H1 (cell line): ENCODE data around the gene MRRF. TPM values are rescaled to one million over a fixed set of nuclear protein-coding genes. Genes with fewer than 3 reads are reported as not detected.

Experiments used
- CTCF ChIA-PET: fragments of 300-600 bp; sonication (Branson Sonifier 250); formaldehyde crosslinking; loops from one replicate; lab custom pipeline; 2021; ENCODE audit not compliant: partially characterized antibody; lab: Charles Lee
- POLR2A ChIA-PET: fragments of 300-600 bp; sonication (Branson Sonifier 250); formaldehyde crosslinking; loops from one replicate; lab custom pipeline; 2021; ENCODE audit warnings: inconsistent platforms; ENCODE audit not compliant: partially characterized antibody; lab: Charles Lee
- DNase-seq, 2 experiments: peaks; one replicate each; pipeline versions ENCODE4 v3.0.0 to v3.0.0-alpha.2; 2010 to 2022; ENCODE audit warnings: low spot score in 2 of 2, low read depth in 1 of 2, mixed read lengths in 1 of 2
- FAIRE-seq: peaks from 2 replicates; lab custom pipeline; 2011; peaks lifted over from hg19 to GRCh38; lab: Jason Lieb, UNC
- H2AFZ ChIP-seq: 2 replicates; pipeline ENCODE4 v1.8.1; 2012; ENCODE audit warnings: low read length, inconsistent platforms
- H2AK5ac ChIP-seq: 2 replicates; pipeline ENCODE4 v1.6.1; 2013; ENCODE audit warnings: low read depth, low read length
- H2BK120ac ChIP-seq: replicated peaks from 2 replicates; pipeline ENCODE3; 2013; ENCODE audit warnings: low read depth, low read length, inconsistent platforms
- H2BK12ac ChIP-seq: 2 replicates; pipeline ENCODE4 v1.6.1; 2013; ENCODE audit warnings: low read depth, low read length
- H2BK15ac ChIP-seq: 2 replicates; pipeline ENCODE4 v1.6.1; 2013; ENCODE audit warnings: low read length
- H2BK20ac ChIP-seq: 2 replicates; pipeline ENCODE4 v1.6.1; 2013; ENCODE audit warnings: low read length
- H2BK5ac ChIP-seq: 2 replicates; pipeline ENCODE4 v1.6.1; 2013; ENCODE audit warnings: low read depth, low read length
- H3K14ac ChIP-seq: 2 replicates; pipeline ENCODE4 v1.6.1; 2013; ENCODE audit warnings: inconsistent platforms; ENCODE audit not compliant: insufficient read length
- H3K18ac ChIP-seq: 2 replicates; pipeline ENCODE4 v1.6.1; 2013; ENCODE audit warnings: low read length; ENCODE audit errors: extremely low read depth
- H3K23ac ChIP-seq: 2 replicates; pipeline ENCODE4 v1.6.1; 2013; ENCODE audit warnings: inconsistent platforms; ENCODE audit not compliant: insufficient read length
- H3K23me2 ChIP-seq: 2 replicates; pipeline ENCODE4 v1.6.1; 2013; ENCODE audit warnings: low read depth, low read length
- H3K27ac ChIP-seq: 2 replicates; pipeline ENCODE4 v1.6.1; 2011; ENCODE audit warnings: low read depth, low read length, inconsistent platforms
- H3K27me3 ChIP-seq, 4 experiments: replicated peaks in 1 of 4; 1 replicate in 1 of 4; 2 replicates in 3 of 4; pipeline versions ENCODE4 v1.6.1 to v1.8.1; 2011 to 2013; ENCODE audit warnings: low read length in 3 of 4, mild to moderate bottlenecking in 3 of 4, inconsistent platforms in 2 of 4, mixed read lengths in 2 of 4, moderate library complexity in 1 of 4; ENCODE audit not compliant: control insufficient read depth in 3 of 4, insufficient read depth in 3 of 4; ENCODE audit errors: extremely low read depth in 1 of 4
- H3K36me3 ChIP-seq, 4 experiments: 2 replicates each; pipeline versions ENCODE4 v1.6.1 to v1.8.1; 2011 to 2013; ENCODE audit warnings: mild to moderate bottlenecking in 4 of 4, low read length in 3 of 4, moderate library complexity in 2 of 4, control low read depth in 1 of 4, inconsistent platforms in 1 of 4; ENCODE audit not compliant: insufficient read depth in 4 of 4, control insufficient read depth in 2 of 4
- H3K4ac ChIP-seq: replicated peaks from 2 replicates; pipeline ENCODE3; 2013; ENCODE audit warnings: low read length, low read depth, mixed read lengths, inconsistent platforms; ENCODE audit not compliant: insufficient read length
- H3K4me1 ChIP-seq, 4 experiments: replicated peaks in 1 of 4; 1 replicate in 1 of 4; 2 replicates in 3 of 4; pipeline versions ENCODE4 v1.6.1 to v1.8.1; 2011 to 2013; ENCODE audit warnings: low read length in 3 of 4, inconsistent platforms in 2 of 4, mixed read lengths in 1 of 4; ENCODE audit not compliant: insufficient read depth in 4 of 4, control insufficient read depth in 3 of 4
- H3K4me2 ChIP-seq, 2 experiments: 2 replicates each; pipeline versions ENCODE4 v1.6.1 to v1.8.1; 2011 to 2013; ENCODE audit warnings: low read depth in 2 of 2, low read length in 2 of 2, control low read depth in 1 of 2, inconsistent platforms in 1 of 2, mild to moderate bottlenecking in 1 of 2; ENCODE audit not compliant: insufficient read depth in 1 of 2
- H3K4me3 ChIP-seq, 4 experiments: fragments of 200-600, 300-600 bp in 1 of 4; sonication (generic), shearing (Covaris generic), sonication (Bioruptor Twin) in 1 of 4; 2 replicates each; pipeline versions ENCODE4 v1.5.1 to v1.8.1; 2011 to 2016; ENCODE audit warnings: low read length in 4 of 4, low read depth in 3 of 4, control low read depth in 2 of 4, inconsistent platforms in 2 of 4, mild to moderate bottlenecking in 2 of 4, mixed read lengths in 1 of 4, moderate library complexity in 1 of 4; ENCODE audit not compliant: insufficient read depth in 2 of 4; ENCODE audit errors: extremely low read depth in 1 of 4
- H3K56ac ChIP-seq: replicated peaks from 2 replicates; pipeline ENCODE3; 2013; ENCODE audit warnings: low read depth, mild to moderate bottlenecking, mixed read lengths, low read length, inconsistent platforms; ENCODE audit not compliant: insufficient read length
- H3K79me1 ChIP-seq: 2 replicates; pipeline ENCODE4 v1.6.1; 2013; ENCODE audit warnings: low read depth, low read length, control low read depth
- H3K79me2 ChIP-seq, 2 experiments: 2 replicates each; pipeline versions ENCODE4 v1.6.1 to v1.8.1; 2012 to 2013; ENCODE audit warnings: low read length in 2 of 2, mild to moderate bottlenecking in 2 of 2, inconsistent platforms in 1 of 2; ENCODE audit not compliant: insufficient read depth in 2 of 2, control insufficient read depth in 1 of 2
- H3K9ac ChIP-seq, 4 experiments: replicated peaks in 1 of 4; 1 replicate in 1 of 4; 2 replicates in 3 of 4; pipeline versions ENCODE4 v1.6.1 to v1.8.1; 2011 to 2013; ENCODE audit warnings: low read depth in 3 of 4, low read length in 3 of 4, control low read depth in 2 of 4, mild to moderate bottlenecking in 2 of 4, moderate library complexity in 2 of 4, inconsistent platforms in 1 of 4; ENCODE audit errors: extremely low read depth in 1 of 4
- H3K9me3 ChIP-seq, 2 experiments: 2 replicates each; pipeline versions ENCODE4 v1.6.1 to v1.8.1; 2012 to 2013; ENCODE audit warnings: mild to moderate bottlenecking in 2 of 2, moderate library complexity in 2 of 2, control low read depth in 1 of 2, inconsistent platforms in 1 of 2, low read depth in 1 of 2, low read length in 1 of 2, mixed read lengths in 1 of 2; ENCODE audit not compliant: insufficient read depth in 2 of 2
- H4K20me1 ChIP-seq, 2 experiments: replicated peaks in 1 of 2; 2 replicates each; pipeline versions ENCODE3 to v1.8.1; 2011 to 2013; ENCODE audit warnings: inconsistent platforms in 2 of 2, low read length in 2 of 2, mild to moderate bottlenecking in 1 of 2; ENCODE audit not compliant: insufficient read depth in 2 of 2, control insufficient read depth in 1 of 2
- H4K5ac ChIP-seq: 2 replicates; pipeline ENCODE4 v1.6.1; 2013; ENCODE audit warnings: low read length, low read depth, mixed read lengths, inconsistent platforms; ENCODE audit not compliant: insufficient read length
- H4K8ac ChIP-seq: 2 replicates; pipeline ENCODE4 v1.8.0; 2013; ENCODE audit warnings: mild to moderate bottlenecking, moderate library complexity, low read length, inconsistent platforms; ENCODE audit not compliant: insufficient read depth; ENCODE audit errors: extremely low read depth
- H4K91ac ChIP-seq: replicated peaks from 2 replicates; pipeline ENCODE3; 2013; ENCODE audit warnings: low read length, mixed read lengths, inconsistent platforms; ENCODE audit not compliant: insufficient read length
- ASH2L ChIP-seq: fragments of 200-600, 300-600 bp; sonication (generic); IDR thresholded peaks from one replicate; pipeline ENCODE4 v1.7.1; 2017; ENCODE audit warnings: low read length
- BCL11A ChIP-seq, 2 experiments: IDR thresholded peaks; one replicate each; pipeline ENCODE4 v1.6.1; 2011; ENCODE audit warnings: low read depth in 2 of 2, low read length in 2 of 2, mild to moderate bottlenecking in 2 of 2
- CBX5 ChIP-seq: fragments of 300-800, 300-1000 bp; sonication (generic); IDR thresholded peaks from 2 replicates; pipeline ENCODE4 v1.7.1; 2016; ENCODE audit warnings: antibody characterized with exemption, low read length, low read depth
- CBX8 ChIP-seq: fragments of 300-800, 300-1000 bp; sonication (generic); IDR thresholded peaks from 2 replicates; pipeline ENCODE4 v1.7.1; 2016; ENCODE audit warnings: low read depth, low read length, borderline replicate concordance
- CEBPB ChIP-seq: IDR thresholded peaks from 2 replicates; pipeline ENCODE4 v1.6.1; 2012; ENCODE audit warnings: low read depth, low read length
- CHD2 ChIP-seq: IDR thresholded peaks from 2 replicates; pipeline ENCODE4 v1.6.1; 2012; ENCODE audit warnings: low read length, improper control_type of control experiment
- CTBP2 ChIP-seq: IDR thresholded peaks from 2 replicates; pipeline ENCODE4 v1.7.0; 2011; ENCODE audit warnings: borderline replicate concordance, mild to moderate bottlenecking, moderate library complexity, mixed read lengths, low read length; ENCODE audit not compliant: insufficient read depth, insufficient read length
- E2F6 ChIP-seq: IDR thresholded peaks from 2 replicates; pipeline ENCODE4 v1.6.1; 2012; ENCODE audit warnings: inconsistent platforms
- KDM4A ChIP-seq: IDR thresholded peaks from one replicate; pipeline ENCODE4 v1.7.1; 2012; ENCODE audit warnings: low read depth, mild to moderate bottlenecking, moderate library complexity, low read length, inconsistent platforms; ENCODE audit not compliant: severe bottlenecking
- SP1 ChIP-seq: IDR thresholded peaks from 2 replicates; pipeline ENCODE4 v1.6.1; 2011; ENCODE audit warnings: low read depth, low read length
- SUZ12 ChIP-seq: fragments of 200-600 bp; sonication (generic); IDR thresholded peaks from 2 replicates; pipeline ENCODE4 v1.6.1; 2012; ENCODE audit warnings: mild to moderate bottlenecking, inconsistent platforms, low read length, moderate library complexity, mixed read lengths
- TAF1 ChIP-seq: IDR thresholded peaks from 2 replicates; pipeline ENCODE4 v1.6.1; 2011; ENCODE audit warnings: mild to moderate bottlenecking, low read depth, low read length
- WGBS, 2 experiments: shearing (Covaris generic) in 1 of 2; methylation state at CpG; one replicate each; pipeline versions ENCODE4 v1.1.6 to v1.1.7; 2013 to 2015; ENCODE audit warnings: low lambda C conversion rate in 2 of 2, mixed read lengths in 2 of 2, inconsistent platforms in 1 of 2, low coverage in 1 of 2, missing lambda C conversion rate in 1 of 2; ENCODE audit not compliant: insufficient replicate concordance in 2 of 2, insufficient coverage in 1 of 2, insufficient read length in 1 of 2; ENCODE audit errors: extremely low coverage in 1 of 2, missing lambda C conversion rate in 1 of 2; 5-methylcytosine and 5-hydroxymethylcytosine counted together
- polyA plus RNA-seq, 7 experiments: library from polyadenylated mRNA; depleted of rRNA in 3 of 7; stranded (reverse) in 5 of 7; unstranded in 2 of 7; fragments of >200 nt in 5 of 7; fragments of 200-250 nt in 2 of 7; gene quantifications; 1 replicate in 5 of 7; 2 replicates in 1 of 7; 4 replicates in 1 of 7; pipeline versions ENCODE4 v1.2.1 to v1.2.3, GENCODE V29; 2011 to 2013; ENCODE audit warnings: missing spikeins in 2 of 7, mixed read lengths in 2 of 7
- total RNA-seq: library from RNA; stranded (reverse); fragmentation: NEBNext Ultra II Directional; extraction: Animal tissue kit (Norgen Biotek cat#: 25700); gene quantifications from 2 replicates; pipeline ENCODE4 v1.2.1, GENCODE V29; 2021

Gene MRRF
- total and polyA plus RNA-seq, 2 of the 8 experiments (the other 6 are each of a cell fraction or from before 2014, with no cell fraction given), result 29.4 to 47.8 TPM

- H3K14ac ChIP-seq, result no peak overlapping the region
- FAIRE-seq (no peak), DNase-seq (no peak)
- H2AFZ ChIP-seq, result peak overlapping the region; percentile 58; the same call in 1 of the 2 replicates
- H2BK12ac ChIP-seq, result no peak overlapping the region
- ChIA-PET CTCF (interaction anchor here (1.0 to 25.6 kb wide), 11 partner anchors 9 to 454 kb away, joined by 3 to 544 read pairs (median 4); partner anchors contain the start of gene PTGS1), POLR2A (no interaction called here)
- no peak overlapping the region for H3K4me2 ChIP-seq
- WGBS, 2 experiments, result 92% methylated on average over 8 of the region's 8 CpGs; no CpG with 5 or more reads in 1 of the 2 experiments
- no peak overlapping the region for H3K4me3 ChIP-seq
- no peak overlapping the region; the same call in 1 of the 2 replicates for H3K18ac ChIP-seq
- H3K79me1 ChIP-seq, result no peaks in the 10 kb centered on the region
- no peaks in the 10 kb centered on the region for H3K4me1 ChIP-seq
- no peak overlapping the region for H3K4ac ChIP-seq
- H3K36me3 ChIP-seq, result no peaks in the 10 kb centered on the region
- no peak overlapping the region for H3K27ac ChIP-seq
- no peak overlapping the region for H2BK120ac ChIP-seq
- H3K23me2 ChIP-seq, result peaks cover 3% of the 10 kb centered on the region; the same call in 1 of the 2 replicates
- no peak overlapping the region for H4K91ac ChIP-seq
- no peak overlapping the region for H4K5ac ChIP-seq
- H3K56ac ChIP-seq, result no peak overlapping the region
- H3K9ac ChIP-seq, result no peak overlapping the region
- H3K79me2 ChIP-seq, result no peaks in the 10 kb centered on the region
- H2BK20ac ChIP-seq, result no peak overlapping the region
- no peak overlapping the region for H2BK15ac ChIP-seq
- H3K9me3 ChIP-seq, result 0 out of 4 replicates have a peak, but pooled peaks cover 0 to 3% of the 10 kb centered on the region in 2 experiments
- H2AK5ac ChIP-seq, result no peak overlapping the region
- H2BK5ac ChIP-seq, result no peak overlapping the region
- no peaks in the 10 kb centered on the region; a peak in 1 of 7 replicates for H3K27me3 ChIP-seq
- peak overlapping the region; percentile 18; the same call in 1 of the 2 replicates for H4K8ac ChIP-seq
- no peak overlapping the region for H3K23ac ChIP-seq
- H4K20me1 ChIP-seq, result no peaks in the 10 kb centered on the region
- TF ChIP-seq TAF1 (no peak), CBX8 (no peak), CEBPB (no peak), SP1 (no peak), BCL11A (IDR thresholded peaks at IDR 0.05; ENCODE audit: low read depth in 2 of 2, low read length in 2 of 2) (no peak), E2F6 (no peak), CBX5 (no peak), KDM4A (no peak), CHD2 (no peak), SUZ12 (no peak), ASH2L (no peak), CTBP2 (no peak)
Measured at GRCh38 chr9:122354536-122355199, 90.0 kb downstream of the MRRF start.
